HG02642 (cell line): ENCODE measurements around the gene TIPIN.
"Not testable (repeated sequence)": the region's sequence is repeated elsewhere in the genome, so short reads cannot be mapped to it uniquely, and the experiment has no call there.

Source experiments
- ATAC-seq: cut with Tn5 transposase; IDR thresholded peaks from one replicate; pipeline ENCODE4 v1.9.1; 2021; ENCODE audit warnings: mild to moderate bottlenecking; ENCODE audit not compliant: unreplicated experiment, poor library complexity

TIPIN gene

GRCh38 chr15:66306381-66306780, 50.1 kb downstream of the TIPIN start:
- ATAC-seq, result no peak

DNA sequence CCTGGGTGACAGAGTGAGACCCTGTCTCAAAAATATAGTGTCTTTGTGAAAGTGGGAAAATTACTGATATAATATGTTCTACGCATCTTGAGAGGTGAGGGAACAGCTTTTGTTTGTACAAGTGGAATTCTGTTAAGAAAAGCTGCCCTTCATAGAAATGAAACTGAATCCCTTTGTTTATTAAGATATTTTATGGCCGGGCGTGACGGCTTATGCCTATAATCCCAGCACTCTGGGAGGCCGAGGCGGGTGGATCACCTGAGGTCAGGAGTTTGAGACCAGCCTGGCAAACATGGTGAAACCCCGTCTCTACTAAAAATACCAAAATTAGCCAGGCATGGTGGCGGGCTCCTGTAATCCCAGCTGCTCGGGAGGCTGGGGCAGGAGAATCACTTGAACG, 52.1 kb downstream of the TIPIN start:
- not testable (repeated sequence) for ATAC-seq

GRCh38 chr15:66302489-66303278, 53.8 kb downstream of the TIPIN start:
- no peak for ATAC-seq

DNA sequence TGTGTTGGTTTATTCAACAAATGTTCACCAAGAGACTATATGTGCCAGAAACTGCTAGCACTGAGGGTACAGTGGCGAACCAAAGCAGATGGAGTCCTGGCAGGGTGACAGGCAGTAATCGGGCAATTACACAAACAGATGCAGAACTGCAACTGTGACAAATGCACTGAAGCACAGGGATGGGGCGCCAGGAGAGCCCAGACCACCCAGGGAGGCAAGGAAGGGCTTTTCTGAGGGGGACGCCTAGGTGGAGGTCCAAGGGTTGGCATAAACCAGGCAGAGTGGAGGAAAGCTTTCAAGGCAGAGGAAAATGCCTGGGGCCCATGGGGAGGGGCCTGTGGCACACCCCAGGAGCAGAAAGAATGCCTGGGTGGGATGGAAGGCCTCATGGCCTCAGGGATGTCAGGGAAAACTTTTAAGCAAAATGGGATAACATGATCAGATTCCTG, 57.7 kb downstream of the TIPIN start:
- no peak for ATAC-seq

DNA sequence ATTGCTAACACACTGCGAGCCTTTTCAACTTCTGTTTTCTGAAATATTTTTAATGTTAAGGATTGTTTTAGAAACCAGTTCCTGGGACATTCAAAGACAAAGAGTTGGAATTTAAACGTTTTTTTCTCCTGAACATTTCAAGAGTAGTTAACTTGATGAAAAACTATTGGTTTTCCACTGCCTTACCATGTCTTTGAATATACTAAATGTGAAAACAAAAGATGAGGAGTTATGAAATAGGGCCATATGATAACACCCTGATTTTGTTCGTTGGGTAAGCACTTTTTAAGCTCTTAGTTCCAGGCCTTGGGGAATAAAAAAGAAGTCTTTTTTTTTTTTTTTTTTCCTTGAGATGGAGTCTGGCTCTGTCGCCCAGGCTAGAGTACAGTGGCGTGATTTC, 60.3 kb downstream of the TIPIN start:
- no peak for ATAC-seq

GRCh38 chr15:66294932-66295235, 61.6 kb downstream of the TIPIN start:
- ATAC-seq, result no peak

DNA sequence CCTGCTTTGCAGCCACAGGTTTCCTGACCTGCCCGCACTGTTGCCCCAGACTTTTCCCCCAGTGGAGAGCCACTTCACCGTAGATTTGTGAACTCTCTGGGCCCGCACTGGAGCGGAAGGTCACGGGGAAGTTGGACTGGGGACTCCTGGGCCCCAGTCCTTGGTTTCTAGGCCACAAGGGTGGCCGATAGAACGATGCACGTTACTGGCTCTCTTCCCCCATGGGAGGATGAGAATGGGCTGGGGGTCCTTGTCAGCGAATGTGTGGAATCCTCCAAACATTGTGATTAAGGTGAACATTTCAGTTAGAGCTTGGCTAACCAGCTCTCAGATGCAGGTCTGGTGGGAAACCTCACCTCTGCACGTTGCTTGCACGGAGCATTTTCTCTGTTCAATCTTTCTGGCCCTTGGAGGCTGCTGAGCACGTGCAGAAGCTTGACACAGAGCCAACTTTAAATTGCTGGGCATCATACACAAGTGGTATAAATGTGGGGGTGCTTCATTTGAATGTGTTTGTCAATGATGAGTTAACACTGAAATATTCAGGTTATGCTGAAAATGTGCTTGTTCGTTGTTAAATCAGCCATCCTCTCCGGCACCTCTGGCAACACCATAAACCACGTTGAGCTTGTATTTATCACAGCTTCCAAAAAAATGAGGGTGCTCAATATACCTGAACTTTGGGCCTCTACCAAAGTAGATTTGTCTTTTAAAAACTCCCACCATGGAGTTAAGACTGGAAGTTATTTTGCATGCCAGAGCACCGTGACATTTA, 62.1 kb downstream of the TIPIN start:
- ATAC-seq, result peak; percentile 13

GRCh38 chr15:66293419-66294156, 62.9 kb downstream of the TIPIN start, which contains the start of gene DIS3L:
Gene DIS3L (plus strand): TSS chr15:66293568. CDS start chr15:66293597, 29 bp downstream.
- ATAC-seq, result peak; percentile 72

DNA sequence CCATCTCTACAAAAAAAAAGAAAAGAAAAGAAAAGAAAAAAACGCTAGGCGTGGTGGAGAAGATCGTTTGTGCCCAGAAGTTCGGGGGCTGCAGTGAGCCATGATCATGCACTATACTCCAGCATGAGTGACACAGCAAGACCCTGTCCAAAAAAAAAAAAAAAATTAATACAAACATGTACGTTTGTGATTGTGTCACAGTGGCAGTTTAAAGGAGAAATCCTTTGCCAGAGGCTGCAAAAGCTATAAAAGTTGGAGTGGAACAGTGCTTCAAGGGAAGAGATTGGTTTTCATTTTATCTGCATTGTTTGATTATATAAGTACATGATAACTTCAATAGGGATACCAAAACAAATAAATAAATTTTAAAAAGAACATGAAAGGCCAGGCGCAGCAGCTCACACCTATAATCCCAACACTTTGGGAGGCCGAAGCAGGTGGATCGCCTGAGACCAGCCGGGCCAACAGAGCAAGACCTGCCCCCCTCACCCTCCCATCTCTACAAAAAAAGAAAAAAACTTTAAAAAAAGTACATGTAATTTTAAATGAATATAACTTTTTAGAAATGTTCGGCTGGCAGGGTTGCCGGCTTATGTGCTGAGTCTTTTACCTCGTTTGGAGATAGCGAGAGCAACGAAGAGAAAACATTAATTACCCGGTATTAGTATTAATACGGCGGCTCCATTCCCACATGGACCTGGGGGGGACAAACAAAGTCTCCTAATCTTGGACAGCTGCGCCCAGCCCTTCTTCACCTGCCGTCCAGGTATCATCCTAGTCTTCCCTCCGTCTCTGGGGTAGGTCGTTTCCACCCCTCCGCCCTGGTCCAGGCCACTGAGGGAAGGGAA, 63.7 kb downstream of the TIPIN start:
- ATAC-seq, result no peak

DNA sequence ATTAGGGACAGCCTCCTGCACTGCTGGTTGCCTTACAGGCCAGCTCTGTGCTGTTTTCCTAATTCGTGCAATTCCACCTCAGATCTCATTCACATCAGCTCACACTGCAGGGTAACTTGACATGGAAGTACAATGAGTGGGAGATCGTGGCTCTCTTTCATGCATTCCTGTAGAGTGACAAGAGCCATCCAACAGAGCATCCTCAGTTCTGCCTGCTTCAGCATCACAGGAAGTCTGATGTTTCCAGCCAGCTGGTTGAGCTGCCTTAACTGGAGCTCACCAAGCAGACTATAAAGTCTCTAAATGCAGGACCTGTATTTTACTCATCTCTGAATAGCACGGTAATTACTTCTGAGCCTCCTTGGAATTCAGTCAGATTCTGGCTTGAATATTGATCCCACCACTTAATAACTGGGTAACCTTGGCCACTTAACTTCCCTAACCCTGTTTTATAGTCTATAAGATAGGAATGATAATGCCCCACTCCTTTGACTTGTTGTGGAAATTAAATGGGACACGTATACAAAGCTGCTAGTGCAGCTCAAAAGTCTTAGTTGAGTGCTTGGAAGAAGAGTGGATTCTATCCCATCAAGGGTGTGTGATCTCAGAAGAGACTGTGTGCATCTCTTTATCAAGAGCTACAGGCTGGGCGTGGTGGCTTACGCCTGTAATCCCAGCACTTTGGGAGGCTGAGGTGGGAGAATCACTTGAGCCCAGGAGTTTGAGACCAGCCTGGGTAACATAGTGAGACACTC, 64.5 kb downstream of the TIPIN start:
- no peak for ATAC-seq

- ATAC-seq, result no peak
Measured at GRCh38 chr15:66290518-66290917, 66.0 kb downstream of the TIPIN start.

GRCh38 chr15:66290007-66290406, 66.5 kb downstream of the TIPIN start:
- ATAC-seq, result no peak

DNA sequence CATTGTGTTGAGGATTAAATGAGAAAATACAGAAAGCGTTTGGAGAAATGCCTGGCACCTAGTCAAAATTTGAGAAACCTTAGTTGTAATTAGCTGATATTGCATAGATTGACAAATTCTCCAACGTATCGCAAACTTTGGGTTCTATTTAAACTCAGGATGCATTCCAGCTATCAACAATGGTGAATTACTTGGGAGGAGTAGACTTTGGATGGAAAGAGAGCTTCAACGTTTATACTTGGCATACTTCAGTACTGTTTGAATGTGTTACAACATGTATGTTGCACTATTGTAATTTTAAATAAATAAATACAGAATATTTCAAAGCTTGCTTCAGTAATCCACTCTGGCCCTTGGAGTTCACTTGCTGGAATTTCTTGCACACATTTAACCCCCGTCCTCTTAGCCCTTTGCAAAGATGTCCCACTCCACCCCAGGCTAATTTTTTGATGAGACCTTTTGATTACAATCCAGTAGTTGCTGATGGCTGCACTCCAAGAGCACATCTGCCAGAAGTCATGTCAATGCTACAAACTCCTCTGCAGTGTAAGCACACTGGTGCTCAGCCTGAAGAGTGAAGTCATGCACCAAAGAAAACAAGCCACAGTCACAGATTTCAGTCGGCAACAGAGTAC, 67.8 kb downstream of the TIPIN start:
- no peak for ATAC-seq

- no peak for ATAC-seq
Measured at GRCh38 chr15:66288093-66288492, 68.4 kb downstream of the TIPIN start.

DNA sequence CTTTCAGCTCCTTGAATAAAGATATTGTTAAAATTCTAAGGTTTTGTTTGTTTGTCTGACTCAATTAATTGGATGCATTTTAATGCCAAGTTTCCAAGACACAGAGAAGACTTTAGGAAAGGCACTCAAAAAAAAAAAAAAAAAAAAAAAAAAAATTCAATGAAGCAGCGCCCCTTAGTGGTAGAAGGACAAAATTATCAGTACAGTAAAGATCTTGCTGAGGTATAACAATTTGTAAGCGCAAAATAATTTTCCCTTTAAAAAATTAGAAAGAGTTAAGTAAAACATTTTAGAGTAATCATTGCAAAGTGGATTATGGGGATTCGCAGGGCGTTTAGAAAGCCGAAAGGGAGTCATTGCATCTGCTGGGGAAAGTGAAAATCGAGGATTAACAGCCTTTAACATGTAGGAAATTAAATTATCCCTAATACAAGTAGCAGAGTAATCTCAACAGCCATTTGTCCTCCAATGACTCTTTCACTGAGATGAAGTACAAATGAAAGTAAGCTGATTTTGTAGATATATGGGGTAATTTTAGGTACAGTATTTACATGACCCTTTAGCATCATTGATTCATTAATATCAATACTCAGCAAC, 68.9 kb downstream of the TIPIN start:
- ATAC-seq, result no peak
